T-helper 9 cell (primary cell): ENCODE results near the gene LYRM4.

Experiments
- DNase-seq: peaks from one replicate; pipeline ENCODE4 v3.0.0-alpha.2; 2020
- total RNA-seq, 2 donors: gene quantifications; one replicate each; lab custom pipeline; 2026; lab: John Stamatoyannopoulos, UW

The LYRM4 gene
- total RNA-seq = 13.0 to 16.6 reads per million in 2 donors

- DNase-seq = peak; percentile 89
These were observed at the start of gene LYRM4, which contains the start of gene FARS2 for GRCh38 chr6:5260661-5261544. Gene LYRM4 (minus strand): TSS chr6:5260950. CDS start chr6:5260733, 217 bp downstream. Gene FARS2 (plus strand): TSS chr6:5261513.

GRCh38 chr6:5308066-5308465, 47.3 kb upstream of the LYRM4 start:
- no peak for DNase-seq

DNA sequence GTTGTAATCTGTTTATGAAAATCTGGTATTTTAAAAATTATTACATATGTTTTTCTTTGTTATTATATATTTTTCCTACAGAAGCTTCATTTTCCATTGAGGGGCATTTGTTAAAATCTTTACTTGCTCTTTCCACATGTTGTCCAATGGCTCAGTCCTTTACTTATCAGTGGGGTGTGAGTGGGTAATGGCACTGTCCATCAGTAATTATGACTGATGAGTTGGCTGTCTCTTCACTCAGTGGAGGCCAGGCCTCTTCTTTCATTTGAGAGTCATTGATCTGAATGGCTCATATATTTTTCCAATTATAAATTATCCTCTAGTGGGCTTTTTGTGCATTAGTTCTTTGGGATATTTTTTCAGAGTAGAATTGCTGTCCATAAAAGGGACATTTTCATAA, 46.3 kb upstream of the LYRM4 start:
- no peak for DNase-seq

DNA sequence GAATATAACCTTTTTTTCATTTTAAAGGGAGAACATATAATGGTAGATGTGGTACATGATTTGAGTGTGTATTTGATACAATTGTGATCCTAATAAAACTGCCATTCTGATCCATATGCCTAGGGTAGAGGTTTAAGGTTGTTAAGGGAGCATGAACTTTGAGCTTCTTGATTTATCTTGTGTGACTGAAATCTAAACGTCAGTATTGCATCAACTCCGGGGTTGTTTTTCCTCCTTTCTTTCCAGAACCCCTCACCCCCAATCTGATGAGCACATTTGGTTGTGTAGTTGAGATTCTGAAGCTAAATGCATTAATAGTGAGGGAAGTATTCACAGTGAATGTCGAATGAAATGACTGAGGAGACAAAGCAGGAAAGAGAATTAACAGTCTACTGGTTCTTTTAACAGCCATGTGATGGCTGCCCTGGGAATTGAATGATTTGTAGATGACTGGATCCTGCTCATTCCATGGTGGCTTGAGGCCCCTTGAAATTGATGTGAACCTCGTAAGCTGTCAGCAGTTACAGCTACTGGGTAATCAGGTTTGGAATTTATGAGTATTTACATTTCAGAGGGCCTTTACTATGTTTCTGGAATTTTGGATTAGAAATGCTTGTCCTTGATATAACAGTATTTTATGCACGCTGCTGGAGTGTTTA, 45.3 kb upstream of the LYRM4 start:
- DNase-seq = no peak

- DNase-seq = no peak
These were observed 42.9 kb upstream of the LYRM4 start for GRCh38 chr6:5303682-5304081.

- peak; percentile 35 for DNase-seq
These were observed 42.4 kb upstream of the LYRM4 start for GRCh38 chr6:5302995-5303622.

DNA sequence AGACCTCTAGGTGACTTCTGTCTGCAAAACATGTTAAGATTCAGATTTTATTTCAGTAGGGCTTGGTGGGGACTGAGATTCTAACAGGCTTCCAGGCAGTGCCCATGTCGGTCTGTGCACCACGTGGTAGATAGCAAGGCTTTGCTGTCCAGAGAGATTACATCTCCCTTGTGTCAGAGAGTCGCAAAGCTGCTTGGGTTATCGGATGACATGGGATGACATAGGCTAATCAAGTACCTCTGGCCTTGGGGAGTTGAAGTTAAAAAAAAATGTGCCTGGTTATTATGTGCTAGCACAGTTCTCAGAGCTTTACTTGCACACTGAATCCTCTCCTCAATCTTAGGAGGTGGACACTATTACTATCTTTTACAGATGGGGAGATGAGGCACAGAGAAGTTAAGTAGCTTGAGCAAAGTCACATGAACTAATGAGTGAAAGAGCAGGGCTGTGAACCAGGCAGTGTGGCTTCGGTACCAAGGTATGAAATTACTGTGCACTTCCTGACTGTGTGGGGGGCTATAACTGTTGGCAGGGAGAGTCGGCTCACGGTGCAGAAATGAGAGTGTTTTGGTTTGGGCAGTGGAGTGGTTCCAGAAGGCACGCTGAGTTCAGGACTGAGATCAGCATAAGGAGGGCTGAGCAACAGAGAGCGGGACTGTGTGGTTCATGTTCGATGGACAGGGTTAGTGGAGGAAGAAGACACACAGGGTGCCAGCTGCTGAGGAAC, 41.6 kb upstream of the LYRM4 start:
- no peak for DNase-seq

DNA sequence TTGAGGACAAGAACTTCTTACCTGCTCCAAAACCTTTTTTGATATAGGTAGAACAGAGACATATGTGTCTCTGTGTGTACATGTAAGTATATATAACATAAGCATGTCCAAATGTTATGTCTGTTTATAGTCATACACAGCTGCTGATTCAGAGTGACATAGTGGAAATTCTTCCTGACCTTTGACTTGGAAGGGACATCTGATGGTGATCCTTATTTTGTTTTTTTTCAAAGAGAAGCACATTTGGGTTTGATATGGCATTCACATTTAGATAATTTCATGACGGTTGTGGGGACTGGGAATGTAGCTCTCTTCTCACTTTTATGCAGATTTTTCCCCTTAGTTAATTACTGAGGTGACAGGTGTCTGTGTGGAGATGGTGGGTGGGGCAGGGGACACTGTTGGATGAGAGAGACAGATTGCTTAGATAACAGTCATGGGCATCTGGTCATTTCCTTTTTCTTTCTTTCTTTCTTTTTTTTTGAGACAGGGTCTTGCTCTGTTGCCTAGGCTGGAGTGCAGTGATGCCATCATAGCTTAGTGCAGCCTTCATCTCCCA, 39.5 kb upstream of the LYRM4 start:
- no peak for DNase-seq

DNA sequence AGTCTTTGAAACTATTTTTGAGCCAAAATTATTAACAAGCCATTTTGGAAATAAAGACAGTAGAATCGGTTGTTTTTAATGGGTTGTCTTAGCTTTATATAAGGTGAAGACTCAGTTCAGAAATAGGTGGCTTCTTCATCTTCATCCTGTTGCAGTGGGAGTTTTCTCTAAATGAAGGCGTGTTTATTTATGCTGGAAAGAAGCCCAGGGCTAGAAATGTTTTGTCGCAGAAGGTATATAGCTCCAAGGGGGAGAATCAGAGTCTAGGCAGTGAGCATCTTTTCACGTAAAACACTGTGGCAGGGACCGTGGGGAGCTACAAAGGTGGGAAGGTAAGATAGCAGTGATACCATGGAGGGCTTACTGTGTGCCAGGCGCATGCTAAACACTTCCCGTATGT, 34.9 kb upstream of the LYRM4 start:
- no peak for DNase-seq

DNA sequence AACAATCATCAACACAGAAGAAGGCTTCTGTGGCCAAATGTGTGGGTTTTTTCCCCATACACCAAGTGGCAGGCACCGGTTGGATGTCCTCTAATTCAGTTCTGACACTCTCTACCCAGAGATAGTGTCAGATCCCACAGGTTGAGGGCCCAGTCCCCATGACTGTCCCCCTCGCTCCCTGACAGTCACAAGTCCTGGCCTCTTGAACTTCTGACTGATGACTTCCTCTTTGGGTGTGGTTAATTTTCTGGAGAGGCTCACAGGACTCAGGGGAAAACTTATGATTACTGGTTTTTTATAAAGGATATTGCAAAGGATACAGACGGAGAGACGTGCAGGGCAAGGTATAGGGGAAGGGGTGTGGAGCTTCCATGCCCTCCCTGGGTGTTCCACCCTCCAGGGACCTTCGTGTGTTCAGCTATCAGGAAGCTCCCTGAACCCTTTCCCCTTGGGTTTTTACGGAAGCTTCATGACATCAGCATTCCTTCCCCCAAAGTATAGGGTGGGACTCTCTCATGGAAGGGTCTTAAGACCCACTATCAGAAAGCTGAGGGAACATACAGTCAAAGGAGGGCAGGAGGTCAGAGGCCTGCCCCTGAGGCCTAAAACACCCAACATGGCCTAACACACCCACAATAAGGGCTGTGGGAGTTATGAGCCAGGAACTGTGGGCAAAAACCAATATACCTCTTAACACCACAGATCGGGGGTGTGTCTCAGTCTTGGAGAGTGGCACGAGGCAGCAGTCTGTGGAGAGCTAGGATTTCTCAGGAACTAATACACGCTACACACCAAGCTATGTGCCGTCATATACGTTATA, 33.9 kb upstream of the LYRM4 start:
- DNase-seq = no peak

DNA sequence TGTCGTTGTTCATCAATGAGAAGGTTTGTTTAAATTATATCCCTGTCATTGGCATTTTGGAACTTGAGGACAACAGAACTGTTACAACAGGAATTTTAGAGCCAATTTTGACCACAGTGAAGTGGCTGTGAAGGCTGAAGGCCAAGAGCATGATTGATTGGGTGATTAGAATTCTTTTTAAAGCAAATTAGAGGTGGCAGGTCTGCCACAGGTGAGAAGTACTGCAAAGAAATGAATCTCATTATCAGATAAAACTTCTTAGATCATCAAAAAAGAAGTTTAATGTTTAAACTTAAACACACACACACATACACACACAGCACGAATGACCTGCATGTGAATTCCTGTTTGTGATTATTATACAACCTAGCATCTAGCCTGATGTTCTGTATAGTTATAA, 32.9 kb upstream of the LYRM4 start:
- DNase-seq = no peak

- no peak for DNase-seq
These were observed 31.4 kb upstream of the LYRM4 start for GRCh38 chr6:5292154-5292553.

DNA sequence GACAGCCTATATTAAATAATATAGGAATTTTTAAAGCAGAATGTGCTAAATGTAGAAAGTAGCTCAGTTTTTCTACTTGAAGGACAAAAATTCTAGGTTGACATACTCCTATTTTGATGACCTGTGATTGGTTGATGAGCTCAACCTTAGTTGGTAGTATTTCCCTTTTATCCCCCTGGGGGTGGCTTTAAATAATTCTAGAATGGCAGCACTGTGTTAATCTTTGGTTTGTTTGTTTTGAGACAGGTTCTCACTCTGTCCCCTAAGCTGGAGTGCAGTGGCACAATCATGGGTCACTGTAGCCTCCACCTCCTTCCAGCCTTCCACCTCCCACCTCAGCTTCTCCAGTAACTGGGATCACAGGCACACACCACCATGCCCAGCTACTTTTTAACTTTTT, 29.8 kb upstream of the LYRM4 start:
- DNase-seq = no peak

GRCh38 chr6:5290097-5290496, 29.3 kb upstream of the LYRM4 start:
- DNase-seq = no peak

- no peak for DNase-seq
These were observed 27.2 kb upstream of the LYRM4 start for GRCh38 chr6:5287966-5288297.

DNA sequence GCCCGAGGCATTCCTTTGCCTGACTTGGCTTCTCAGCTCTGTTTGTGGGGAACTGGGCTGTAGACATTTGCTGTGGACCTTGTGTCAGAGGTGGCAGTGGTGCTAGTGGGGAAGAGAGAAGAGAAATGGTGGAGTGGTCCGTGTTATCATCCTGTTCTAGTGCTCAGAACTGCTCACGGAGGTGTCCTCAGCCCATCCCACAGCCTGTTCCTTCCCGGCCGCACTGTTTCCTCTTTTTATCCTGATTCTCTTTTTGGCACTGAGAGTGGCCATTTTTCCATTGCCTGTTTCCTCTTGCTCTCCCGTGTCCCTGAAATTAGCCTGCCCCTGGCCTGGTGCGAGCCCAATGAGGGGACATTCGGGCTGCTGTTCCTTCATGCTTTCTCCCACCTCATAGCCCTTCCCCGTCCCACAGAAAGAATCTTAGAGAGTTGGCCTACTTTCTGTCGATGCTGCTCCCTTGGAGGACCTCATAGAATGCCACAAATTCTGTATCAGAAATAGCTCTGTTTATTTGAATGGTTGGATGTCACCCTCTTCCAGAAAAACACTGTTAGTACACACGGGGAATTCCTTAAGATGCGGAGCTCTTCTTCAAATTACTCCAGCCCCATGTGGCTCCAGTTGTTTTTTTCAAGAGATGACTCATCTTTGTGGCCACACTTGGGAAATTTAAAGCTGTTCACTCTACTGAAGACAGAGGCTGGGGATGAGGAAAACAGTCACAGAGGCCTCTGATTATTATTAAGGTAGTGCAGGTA, 26.6 kb upstream of the LYRM4 start:
- no peak for DNase-seq

GRCh38 chr6:5286780-5287179, 26.0 kb upstream of the LYRM4 start:
- no peak for DNase-seq

GRCh38 chr6:5285526-5285925, 24.8 kb upstream of the LYRM4 start:
- DNase-seq = no peak

DNA sequence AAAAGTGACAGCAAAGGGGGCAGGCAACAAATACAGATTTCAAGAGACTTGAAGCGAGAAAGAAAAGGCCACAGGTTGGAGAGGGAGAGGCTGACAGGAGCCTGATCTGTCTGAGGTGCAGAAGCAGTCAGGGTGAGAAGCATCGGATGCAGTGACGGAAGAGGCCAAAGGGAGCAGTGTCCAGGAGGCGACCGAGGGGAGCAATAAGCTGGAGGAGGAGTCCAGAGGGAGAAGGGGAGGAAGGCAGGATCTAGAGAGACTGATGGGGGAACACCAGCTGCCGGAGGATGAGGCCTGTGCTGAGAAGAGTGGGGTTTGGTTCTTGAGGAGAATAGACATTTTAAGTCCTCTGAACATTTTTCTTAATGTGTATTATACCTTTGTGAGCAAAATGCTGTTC, 24.3 kb upstream of the LYRM4 start:
- DNase-seq = no peak

DNA sequence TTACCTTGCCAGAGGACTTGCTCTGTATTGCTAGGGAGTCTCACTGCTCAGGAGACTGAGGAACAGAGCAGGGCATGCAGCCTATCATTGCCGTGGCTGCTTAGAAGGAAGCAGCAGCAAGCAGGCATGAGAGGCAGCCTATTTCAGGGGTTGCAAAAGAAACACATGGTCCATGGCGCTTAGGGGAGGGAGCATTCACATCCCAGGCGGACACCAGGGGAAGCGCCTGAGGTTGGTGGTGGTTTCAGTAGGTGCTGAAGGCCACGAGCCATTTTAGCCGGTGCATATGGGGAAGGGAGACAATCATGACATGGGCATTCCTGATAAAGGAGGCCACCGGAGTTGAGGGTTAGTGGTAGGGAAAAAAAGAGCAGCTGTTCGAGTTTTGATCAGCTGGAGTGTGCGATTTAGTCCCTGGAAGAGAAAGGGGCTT, 21.5 kb upstream of the LYRM4 start:
- no peak for DNase-seq

DNA sequence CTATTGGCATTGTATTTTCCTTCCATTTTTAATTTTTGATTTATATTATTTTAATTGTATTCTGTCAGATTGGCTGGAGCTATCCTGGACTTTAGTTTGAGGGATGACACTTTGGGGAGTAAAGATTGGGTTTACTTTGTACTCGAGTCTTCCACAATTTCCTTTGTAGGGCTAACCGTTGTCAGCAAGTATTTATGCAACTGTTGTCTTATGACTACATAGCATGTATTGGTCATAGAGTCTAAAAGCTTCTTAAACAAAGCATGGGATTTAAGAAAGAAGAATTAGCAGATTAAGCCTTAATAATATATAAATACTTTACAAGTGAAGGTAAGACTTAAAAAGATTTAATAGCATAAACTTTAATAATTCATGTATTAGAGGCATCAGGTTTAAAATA, 20.2 kb upstream of the LYRM4 start:
- DNase-seq = no peak
